DOHH2 (cell line): ENCODE measurements around the gene DCPS.

Experiments used
- CTCF ChIP-seq: fragments of 200-600 bp; sonication (generic); IDR thresholded peaks from one replicate; pipeline ENCODE4 v1.5.1; 2014; ENCODE audit warnings: antibody characterized with exemption, mild to moderate bottlenecking, low read depth, low read length; ENCODE audit not compliant: poor library complexity, severe bottlenecking
- EZH2phosphoT487 ChIP-seq: fragments of 200-600 bp; sonication (generic); IDR thresholded peaks from 2 replicates; pipeline ENCODE4 v1.6.1; 2017; ENCODE audit warnings: borderline replicate concordance, mild to moderate bottlenecking, antibody characterized with exemption, low read length, moderate library complexity, mixed read lengths

- TF ChIP-seq CTCF = no peak
- TF ChIP-seq EZH2phosphoT487 = no peak
These were observed 24.1 kb downstream of the DCPS start for GRCh38 chr11:126328001-126328390.
